KMS-11 (cell line): ENCODE measurements around the gene CUEDC1.

Experiments
- H2AFZ ChIP-seq: fragments of 200-600 bp; sonication (generic); 2 replicates; pipeline ENCODE4 v1.6.1; 2016; ENCODE audit warnings: antibody characterized with exemption, mixed run types, low read depth
- H3K27ac ChIP-seq: fragments of 200-600 bp; sonication (generic); 2 replicates; pipeline ENCODE4 v1.6.1; 2016; ENCODE audit warnings: mild to moderate bottlenecking, mixed run types
- H3K27me3 ChIP-seq: fragments of 200-600 bp; sonication (generic); 2 replicates; pipeline ENCODE4 v1.6.1; 2017; ENCODE audit warnings: mild to moderate bottlenecking, low read depth, mixed run types, moderate library complexity; ENCODE audit not compliant: insufficient read depth
- H3K36me3 ChIP-seq: fragments of 200-600 bp; sonication (generic); 2 replicates; pipeline ENCODE4 v1.6.1; 2017; ENCODE audit warnings: mild to moderate bottlenecking, mixed run types; ENCODE audit not compliant: insufficient read depth
- H3K4me1 ChIP-seq: fragments of 200-600 bp; sonication (generic); 2 replicates; pipeline ENCODE4 v1.6.1; 2016; ENCODE audit warnings: mild to moderate bottlenecking, low read depth, mixed run types; ENCODE audit not compliant: poor library complexity, severe bottlenecking
- H3K4me2 ChIP-seq: fragments of 200-600 bp; sonication (generic); 2 replicates; pipeline ENCODE4 v1.7.0; 2016; ENCODE audit warnings: mild to moderate bottlenecking, mixed run types
- H3K4me3 ChIP-seq: fragments of 200-600 bp; sonication (generic); IDR thresholded peaks from 2 replicates; pipeline ENCODE4 v1.6.1; 2017; ENCODE audit warnings: low read depth, low read length, mixed read lengths; ENCODE audit not compliant: insufficient read depth
- H3K79me2 ChIP-seq: fragments of 200-600 bp; sonication (generic); 2 replicates; pipeline ENCODE4 v1.6.1; 2016; ENCODE audit warnings: low read depth, mixed run types; ENCODE audit not compliant: insufficient read depth
- H3K9ac ChIP-seq: fragments of 200-600 bp; sonication (generic); 2 replicates; pipeline ENCODE4 v1.6.1; 2016; ENCODE audit warnings: mild to moderate bottlenecking, mixed run types
- H4K20me1 ChIP-seq: fragments of 200-600 bp; sonication (generic); 2 replicates; pipeline ENCODE4 v1.6.1; 2016; ENCODE audit warnings: mild to moderate bottlenecking, mixed run types; ENCODE audit not compliant: insufficient read depth
- CTCF ChIP-seq: fragments of 200-600 bp; sonication (generic); conservative IDR thresholded peaks from 2 replicates; pipeline ENCODE4 v1.6.1; 2017; ENCODE audit warnings: low read depth, mild to moderate bottlenecking, antibody characterized with exemption, low read length, moderate library complexity, mixed read lengths

Gene CUEDC1

GRCh38 chr17:57839571-57839923, 115.7 kb downstream of the CUEDC1 start:
- Histone ChIP-seq H2AFZ (no peak overlapping the region), H3K27me3 (no peaks in the 10 kb centered on the region), H3K9ac (no peak overlapping the region), H3K4me1 (no peaks in the 10 kb centered on the region), H3K36me3 (no peaks in the 10 kb centered on the region; the same call in 1 of the 2 replicates), H4K20me1 (no peaks in the 10 kb centered on the region), H3K79me2 (peaks cover 6% of the 10 kb centered on the region; the same call in 1 of the 2 replicates), H3K4me2 (no peak overlapping the region), H3K27ac (no peak overlapping the region), H3K4me3 (no peak overlapping the region)
- no peak for TF ChIP-seq CTCF

GRCh38 chr17:57838857-57839570, 116.2 kb downstream of the CUEDC1 start:
- no peaks in the 10 kb centered on the region; the same call in 1 of the 2 replicates for H3K36me3 ChIP-seq
- H3K4me2 ChIP-seq = no peak overlapping the region
- no peaks in the 10 kb centered on the region for H4K20me1 ChIP-seq
- H3K79me2 ChIP-seq = peaks cover 5% of the 10 kb centered on the region; the same call in 1 of the 2 replicates
- H3K27me3 ChIP-seq = no peaks in the 10 kb centered on the region
- no peak overlapping the region for H2AFZ ChIP-seq
- no peak for TF ChIP-seq CTCF
- H3K4me3 ChIP-seq = no peak overlapping the region
- no peak overlapping the region for H3K9ac ChIP-seq
- H3K4me1 ChIP-seq = no peaks in the 10 kb centered on the region
- H3K27ac ChIP-seq = no peak overlapping the region

GRCh38 chr17:57838453-57838852, 116.8 kb downstream of the CUEDC1 start:
- Histone ChIP-seq H3K4me1 (no peaks in the 10 kb centered on the region), H4K20me1 (no peaks in the 10 kb centered on the region), H3K27me3 (no peaks in the 10 kb centered on the region), H3K79me2 (no peaks in the 10 kb centered on the region; the same call in 1 of the 2 replicates), H3K4me3 (no peak overlapping the region), H3K4me2 (no peak overlapping the region), H3K27ac (no peak overlapping the region), H3K36me3 (no peaks in the 10 kb centered on the region; the same call in 1 of the 2 replicates), H2AFZ (no peak overlapping the region), H3K9ac (no peak overlapping the region)
- no peak for TF ChIP-seq CTCF

DNA sequence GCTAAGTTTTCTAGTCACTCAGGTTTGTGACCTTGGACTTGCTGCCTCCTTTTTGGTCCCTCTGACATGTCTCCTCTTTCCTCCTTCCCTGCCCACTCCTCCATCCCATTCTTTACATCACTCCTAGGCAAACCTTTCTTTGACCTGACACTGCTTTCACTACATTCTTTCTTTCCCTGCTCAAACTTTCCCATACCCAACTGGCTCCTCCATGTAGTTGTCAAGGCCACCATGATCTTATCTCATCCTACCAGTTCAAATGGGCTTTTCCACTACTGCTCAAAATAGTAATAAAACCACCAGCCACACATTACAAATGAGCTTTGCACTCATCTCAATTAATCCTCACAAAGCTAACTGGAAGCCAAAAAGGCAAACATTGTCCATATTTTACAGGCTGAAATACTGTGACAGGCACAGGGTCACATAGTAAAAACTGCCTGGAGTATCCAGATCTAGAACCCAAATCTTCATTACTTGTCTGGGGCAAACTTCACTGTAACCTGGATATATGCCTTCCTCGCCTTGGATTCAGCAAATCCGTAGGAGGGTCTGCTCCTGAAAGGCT, 119.8 kb downstream of the CUEDC1 start:
- H3K27me3 ChIP-seq = no peaks in the 10 kb centered on the region
- H3K4me3 ChIP-seq = no peak overlapping the region
- no peaks in the 10 kb centered on the region for H4K20me1 ChIP-seq
- no peaks in the 10 kb centered on the region; the same call in 1 of the 2 replicates for H3K36me3 ChIP-seq
- TF ChIP-seq CTCF = no peak
- H3K4me2 ChIP-seq = no peak overlapping the region
- H3K27ac ChIP-seq = no peak overlapping the region
- H3K4me1 ChIP-seq = no peaks in the 10 kb centered on the region
- no peaks in the 10 kb centered on the region for H3K79me2 ChIP-seq
- no peak overlapping the region for H3K9ac ChIP-seq
- H2AFZ ChIP-seq = no peak overlapping the region
